CD14-positive monocyte (primary cell): Measurements from ENCODE around the gene NUPR1. TPM values are rescaled to one million over a fixed set of nuclear protein-coding genes. Genes with fewer than 3 reads are reported as not detected.

Experiments used
- DNase-seq, 3 donors: peaks; one replicate each; pipeline ENCODE4 v3.0.0-alpha.2; 2011 to 2022
- H2AFZ ChIP-seq: 2 replicates; pipeline ENCODE4 v1.6.0; 2012; ENCODE audit warnings: mild to moderate bottlenecking, low read depth, low read length, inconsistent platforms; ENCODE audit not compliant: insufficient read depth, poor library complexity, severe bottlenecking
- H3K27ac ChIP-seq, 2 donors: 1 replicate in 1 of 2; 2 replicates in 1 of 2; pipeline ENCODE4 v1.5.1; 2012 to 2013; ENCODE audit warnings: low read length in 2 of 2, control low read depth in 1 of 2, inconsistent platforms in 1 of 2, low read depth in 1 of 2, mild to moderate bottlenecking in 1 of 2
- H3K27me3 ChIP-seq, 2 donors: one replicate each; pipeline versions ENCODE4 v1.6.0 to v1.6.1; 2011 to 2013; ENCODE audit warnings: low read length in 2 of 2; ENCODE audit not compliant: control insufficient read depth in 2 of 2, insufficient read depth in 2 of 2
- H3K36me3 ChIP-seq, 2 donors: replicated peaks in 1 of 2; 1 replicate in 1 of 2; 2 replicates in 1 of 2; pipeline versions ENCODE4 v1.5.1 to v1.6.1; 2012 to 2013; ENCODE audit warnings: low read length in 2 of 2, control low read depth in 1 of 2, inconsistent platforms in 1 of 2, mild to moderate bottlenecking in 1 of 2; ENCODE audit not compliant: insufficient read depth in 2 of 2, control insufficient read depth in 1 of 2
- H3K4me1 ChIP-seq, 2 donors: 1 replicate in 1 of 2; 2 replicates in 1 of 2; pipeline versions ENCODE4 v1.5.1 to v1.6.1; 2012 to 2013; ENCODE audit warnings: low read length in 2 of 2, control low read depth in 1 of 2, inconsistent platforms in 1 of 2, mild to moderate bottlenecking in 1 of 2, moderate library complexity in 1 of 2; ENCODE audit not compliant: insufficient read depth in 2 of 2, control insufficient read depth in 1 of 2
- H3K4me2 ChIP-seq: replicated peaks from 2 replicates; pipeline ENCODE3; 2012; ENCODE audit warnings: low read length, moderate library complexity, mild to moderate bottlenecking; ENCODE audit not compliant: poor library complexity, severe bottlenecking; ENCODE audit errors: extremely low read depth
- H3K4me3 ChIP-seq, 3 experiments: fragments of 200-600 bp in 1 of 3; sonication (generic) in 1 of 3; replicated peaks in 1 of 3; 1 replicate in 2 of 3; 2 replicates in 1 of 3; pipeline ENCODE4 v1.5.1; 2011 to 2013; ENCODE audit warnings: low read length in 3 of 3, mild to moderate bottlenecking in 3 of 3, control low read depth in 2 of 3, low read depth in 2 of 3, inconsistent platforms in 1 of 3, moderate library complexity in 1 of 3
- H3K79me2 ChIP-seq: 2 replicates; pipeline ENCODE4 v1.6.0; 2012; ENCODE audit warnings: mild to moderate bottlenecking, control low read depth, inconsistent platforms, low read length, moderate library complexity; ENCODE audit not compliant: insufficient read depth
- H3K9ac ChIP-seq: 2 replicates; pipeline ENCODE4 v1.6.0; 2017; ENCODE audit warnings: low read length, mild to moderate bottlenecking; ENCODE audit not compliant: insufficient read depth, poor library complexity, severe bottlenecking
- H3K9me3 ChIP-seq, 2 donors: replicated peaks in 1 of 2; 1 replicate in 1 of 2; 2 replicates in 1 of 2; pipeline versions ENCODE4 v1.5.1 to v1.6.1; 2012 to 2013; ENCODE audit warnings: low read length in 2 of 2, control low read depth in 1 of 2; ENCODE audit not compliant: control insufficient read depth in 1 of 2, insufficient read depth in 1 of 2
- H4K20me1 ChIP-seq: 2 replicates; pipeline ENCODE4 v1.6.0; 2012; ENCODE audit warnings: mild to moderate bottlenecking, low read length, control low read depth, moderate library complexity; ENCODE audit not compliant: insufficient read depth
- H3K27ac Mint-ChIP-seq, 7 donors: one replicate each; pipeline ENCODE4 v1.8.0; 2020; ENCODE audit warnings: mild to moderate bottlenecking in 7 of 7, mixed read lengths in 7 of 7, moderate library complexity in 6 of 7, inconsistent platforms in 2 of 7
- H3K27me3 Mint-ChIP-seq, 3 donors: one replicate each; pipeline ENCODE4 v1.8.0; 2021 to 2022; ENCODE audit warnings: low read depth in 3 of 3, mild to moderate bottlenecking in 3 of 3, mixed read lengths in 3 of 3, moderate library complexity in 3 of 3, inconsistent platforms in 1 of 3
- H3K36me3 Mint-ChIP-seq, 2 donors: one replicate each; pipeline ENCODE4 v1.8.0; 2020; ENCODE audit warnings: mixed read lengths in 2 of 2, inconsistent platforms in 1 of 2, mild to moderate bottlenecking in 1 of 2
- H3K4me1 Mint-ChIP-seq: one replicate; pipeline ENCODE4 v1.8.0; 2020; ENCODE audit warnings: mild to moderate bottlenecking, mixed read lengths
- H3K4me3 Mint-ChIP-seq, 2 donors: one replicate each; pipeline ENCODE4 v1.8.0; 2020; ENCODE audit warnings: mild to moderate bottlenecking in 2 of 2, mixed read lengths in 2 of 2, moderate library complexity in 1 of 2
- H3K9me3 Mint-ChIP-seq, 7 donors: one replicate each; pipeline ENCODE4 v1.8.0; 2020 to 2022; ENCODE audit warnings: mixed read lengths in 7 of 7, mild to moderate bottlenecking in 6 of 7, moderate library complexity in 6 of 7, inconsistent platforms in 2 of 7
- CTCF ChIP-seq: fragments of 200-600 bp; IDR thresholded peaks from one replicate; pipeline ENCODE4 v1.8.0; 2022; ENCODE audit warnings: antibody characterized with exemption, mild to moderate bottlenecking
- WGBS: methylation state at CpG from one replicate; pipeline ENCODE4 v1.1.5; 2013; ENCODE audit warnings: missing lambda C conversion rate; ENCODE audit not compliant: insufficient coverage; 5-methylcytosine and 5-hydroxymethylcytosine counted together
- intact Hi-C, 2 donors: fragments of 100-400 bp; cut with micrococcal nuclease; formaldehyde crosslinking; loops; one replicate each; pipeline versions ENCODE4 v1.15.0 to v1.15.1; 2023
- polyA plus RNA-seq, 3 donors: library from polyadenylated mRNA; depleted of rRNA in 1 of 3; unstranded in 2 of 3; stranded (reverse) in 1 of 3; fragments of 300-500 nt in 2 of 3; fragments of >200 nt in 1 of 3; fragmentation: Illumina TruSeq in 2 of 3; gene quantifications; 1 replicate in 2 of 3; 2 replicates in 1 of 3; pipeline ENCODE4 v1.2.3, GENCODE V29; 2012 to 2021

The NUPR1 gene
- polyA plus RNA-seq, 3 donors, result 0.01 to 1.9 TPM; not detected in 1

GRCh38 chr16:28537964-28538732, 626 bp downstream of the NUPR1 start:
- Mint-ChIP-seq H3K4me1 (peaks cover 63% of the 10 kb centered on the region), H3K27me3 (peaks cover 0 to 3% (median 3%) of the 10 kb centered on the region in 3 donors), H3K4me3 (no peak overlapping the region), H3K9me3 (peaks cover 0 to 3% (median 2%) of the 10 kb centered on the region in 7 donors), H3K27ac (peak overlapping the region in 4 of 7 donors; percentile 29 to 84 (median 66)), H3K36me3 (peaks cover 0 to under 1% of the 10 kb centered on the region in 2 donors)
- Histone ChIP-seq H3K9me3 (no peaks in the 10 kb centered on the region), H3K4me2 (no peak overlapping the region), H3K9ac (no peak overlapping the region), H3K27ac (no peak overlapping the region), H3K36me3 (no peaks in the 10 kb centered on the region), H3K27me3 (no peaks in the 10 kb centered on the region), H3K79me2 (no peaks in the 10 kb centered on the region), H2AFZ (no peak overlapping the region), H4K20me1 (no peaks in the 10 kb centered on the region), H3K4me3 (no peak overlapping the region), H3K4me1 (peaks cover 39 to 56% of the 10 kb centered on the region in 2 donors)
- 81% methylated on average over 6 of the region's 13 CpGs for WGBS
- no peak for DNase-seq
- intact Hi-C loops, result no loop called here
- TF ChIP-seq CTCF, result no peak

- no peaks in the 10 kb centered on the region for H4K20me1 ChIP-seq
- no peak overlapping the region for H3K27ac Mint-ChIP-seq
- no peaks in the 10 kb centered on the region for H3K36me3 ChIP-seq
- peaks cover 0 to 5% (median 2%) of the 10 kb centered on the region in 3 donors for H3K27me3 Mint-ChIP-seq
- DNase-seq, result no peak
- no peaks in the 10 kb centered on the region for H3K79me2 ChIP-seq
- no peaks in the 10 kb centered on the region for H3K27me3 ChIP-seq
- no peak overlapping the region for H3K4me3 Mint-ChIP-seq
- TF ChIP-seq CTCF, result no peak
- intact Hi-C loops, result no loop called here
- peaks cover 0 to 3% (median 2%) of the 10 kb centered on the region in 7 donors for H3K9me3 Mint-ChIP-seq
- H3K9me3 ChIP-seq, result no peaks in the 10 kb centered on the region
- H3K4me1 ChIP-seq, result peaks cover 40 to 56% of the 10 kb centered on the region in 2 donors
- H3K4me1 Mint-ChIP-seq, result peaks cover 62% of the 10 kb centered on the region
- H3K27ac ChIP-seq, result no peak overlapping the region
- no peak overlapping the region for H3K4me3 ChIP-seq
- H2AFZ ChIP-seq, result no peak overlapping the region
- H3K9ac ChIP-seq, result no peak overlapping the region
- no peak overlapping the region for H3K4me2 ChIP-seq
- WGBS, result 100% methylated on average over 3 of the region's 6 CpGs
- peaks cover 0 to 9% of the 10 kb centered on the region in 2 donors for H3K36me3 Mint-ChIP-seq
Measured at GRCh38 chr16:28537076-28537475, 1.7 kb downstream of the NUPR1 start.
